HL-60/S4 treated with retinoic acid at 250 ng/mL for 4 days and 3 days (cell line): ENCODE data around the gene KRTAP6-3.

ENCODE experiments used
- in situ Hi-C: fragments of 300-500 bp; cut with MboI; formaldehyde crosslinking; loops from 2 replicates; pipeline ENCODE4 v1.7.0; 2022; ENCODE audit warnings: low sequenced_read_pairs

The KRTAP6-3 gene

GRCh38 chr21:30623362-30623761 lies 31.1 kb downstream of the KRTAP6-3 start:
- in situ Hi-C loops: no loop called here

GRCh38 chr21:30625449-30626165 lies 33.4 kb downstream of the KRTAP6-3 start:
- in situ Hi-C loops: no loop called here

DNA sequence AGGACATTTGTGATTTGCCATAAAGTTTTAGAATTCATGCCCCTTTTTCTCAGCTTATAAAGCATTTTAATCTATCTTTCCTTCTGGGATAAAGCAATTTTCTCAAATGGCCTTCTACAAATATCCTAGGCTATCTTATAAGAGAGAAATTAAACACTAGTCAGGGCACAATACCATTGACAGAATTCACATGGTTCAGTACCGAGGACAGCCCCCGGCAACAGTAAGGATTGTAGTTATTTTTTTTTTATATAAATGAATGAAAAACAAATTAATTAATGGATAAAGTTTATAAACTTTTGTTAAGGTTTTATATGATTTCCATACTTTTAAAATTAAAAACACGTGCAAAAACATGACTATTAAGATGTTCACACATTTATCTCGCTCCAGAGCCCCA lies 35.9 kb downstream of the KRTAP6-3 start:
- in situ Hi-C loops: no loop called here

DNA sequence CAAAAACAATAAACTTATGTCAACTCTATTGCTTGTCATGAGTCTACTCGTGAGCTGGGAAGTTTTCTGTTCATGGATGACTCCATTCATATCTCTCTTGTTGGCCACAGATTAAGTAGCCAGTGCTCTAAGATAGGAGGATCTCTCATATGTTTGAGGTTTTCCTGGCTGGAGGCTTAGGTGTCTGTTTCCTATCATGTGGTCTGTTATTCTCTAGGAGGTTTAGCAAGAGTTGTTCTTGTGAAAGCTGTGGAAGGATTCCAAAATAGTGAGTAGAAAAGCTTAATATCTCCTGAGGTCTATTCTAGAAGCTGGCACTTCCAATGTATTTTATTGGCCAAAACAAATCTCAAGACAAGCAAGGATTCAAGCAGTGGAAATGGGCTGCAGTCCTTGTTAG lies 37.0 kb downstream of the KRTAP6-3 start:
- in situ Hi-C loops: no loop called here

DNA sequence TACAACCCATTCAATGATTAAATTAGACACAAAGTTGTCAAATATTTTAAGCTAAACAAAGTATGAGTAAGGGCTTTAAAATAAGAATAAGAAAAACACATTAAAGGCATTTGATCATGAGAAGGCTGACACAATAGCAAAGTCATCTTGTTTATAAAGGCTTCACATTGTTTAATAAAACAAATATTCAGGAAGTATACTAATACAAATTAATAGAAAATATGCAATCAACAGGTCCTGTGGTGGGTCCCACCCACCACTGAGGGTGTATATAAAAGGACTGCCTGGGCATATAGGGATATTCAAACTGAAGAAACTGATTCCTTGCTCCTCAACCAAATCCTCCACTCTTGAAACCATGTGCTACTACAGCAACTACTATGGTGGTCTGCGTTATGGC lies 42.7 kb downstream of the KRTAP6-3 start, which contains the start of gene KRTAP20-2:
TSS of gene KRTAP20-2 (plus strand) at position 301 of the 400 bp plus-strand sequence. CDS start at position 359, 58 bp downstream.
- in situ Hi-C loops: no loop called here

DNA sequence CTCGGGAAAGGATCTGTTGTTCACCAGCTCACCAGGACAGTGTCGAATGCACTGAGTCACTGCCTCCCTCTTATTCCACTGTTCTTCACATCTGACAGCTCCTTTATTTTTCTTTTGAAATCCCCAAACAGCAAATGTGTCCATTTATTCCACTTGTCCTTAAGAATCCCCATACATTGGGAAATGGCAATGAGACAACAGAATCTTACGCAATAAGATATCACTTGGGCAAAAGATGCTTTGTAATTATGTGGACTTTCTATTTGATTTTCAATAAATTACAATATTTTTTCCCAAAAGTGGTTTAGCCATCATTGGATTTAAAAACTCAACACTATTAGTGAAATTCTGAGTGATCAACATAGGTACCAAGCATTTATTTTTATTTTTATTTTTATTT lies 46.4 kb downstream of the KRTAP6-3 start:
- in situ Hi-C loops: no loop called here

- in situ Hi-C loops: no loop called here
These were observed 50.3 kb downstream of the KRTAP6-3 start, which contains the start of gene KRTAP20-3 for GRCh38 chr21:30642564-30642963. TSS of gene KRTAP20-3 (plus strand) at chr21:30642864.
